Bronchial epithelial cell (primary cell): ENCODE data around the gene WNT7B. TPM values are rescaled to one million over a fixed set of nuclear protein-coding genes. Genes with fewer than 3 reads are reported as not detected.

Experiments used
- DNase-seq: peaks from one replicate; pipeline ENCODE4 v3.0.0-alpha.2; 2010; ENCODE audit warnings: low read depth
- FAIRE-seq: peaks from 2 replicates; lab custom pipeline; 2011; peaks lifted over from hg19 to GRCh38; lab: Jason Lieb, UNC
- H3K27me3 ChIP-seq: 2 replicates; pipeline ENCODE4 v1.5.1; 2011; ENCODE audit warnings: low read length; ENCODE audit not compliant: control insufficient read depth, insufficient read depth
- H3K36me3 ChIP-seq: 2 replicates; pipeline ENCODE4 v1.5.1; 2011; ENCODE audit warnings: low read length; ENCODE audit not compliant: control insufficient read depth, insufficient read depth
- H3K4me3 ChIP-seq: 2 replicates; pipeline ENCODE4 v1.5.1; 2011; ENCODE audit warnings: mild to moderate bottlenecking, low read depth, low read length, control low read depth
- total RNA-seq: library from RNA; depleted of rRNA; stranded (reverse); fragments of >200 nt; gene quantifications from 2 replicates; pipeline ENCODE4 v1.2.1, GENCODE V29; 2014
- TF ChIP-seq, protein P1 (sequence below): IDR thresholded peaks from 2 replicates; pipeline ENCODE4 v1.5.1; 2011; ENCODE audit warnings: mild to moderate bottlenecking, moderate library complexity, low read length, control low read depth, inconsistent platforms; ENCODE audit not compliant: insufficient read depth, severe bottlenecking

The WNT7B gene
- total RNA-seq, 1 donor from 2014 or later, result 18.2 TPM

GRCh38 chr22:45938913-45939312, 38.0 kb downstream of the WNT7B start:
- FAIRE-seq (no peak), DNase-seq (no peak)
- H3K36me3 ChIP-seq, result no peaks in the 10 kb centered on the region
- no peak overlapping the region for H3K4me3 ChIP-seq
- no peaks in the 10 kb centered on the region for H3K27me3 ChIP-seq
- TF ChIP-seq, protein P1, sequence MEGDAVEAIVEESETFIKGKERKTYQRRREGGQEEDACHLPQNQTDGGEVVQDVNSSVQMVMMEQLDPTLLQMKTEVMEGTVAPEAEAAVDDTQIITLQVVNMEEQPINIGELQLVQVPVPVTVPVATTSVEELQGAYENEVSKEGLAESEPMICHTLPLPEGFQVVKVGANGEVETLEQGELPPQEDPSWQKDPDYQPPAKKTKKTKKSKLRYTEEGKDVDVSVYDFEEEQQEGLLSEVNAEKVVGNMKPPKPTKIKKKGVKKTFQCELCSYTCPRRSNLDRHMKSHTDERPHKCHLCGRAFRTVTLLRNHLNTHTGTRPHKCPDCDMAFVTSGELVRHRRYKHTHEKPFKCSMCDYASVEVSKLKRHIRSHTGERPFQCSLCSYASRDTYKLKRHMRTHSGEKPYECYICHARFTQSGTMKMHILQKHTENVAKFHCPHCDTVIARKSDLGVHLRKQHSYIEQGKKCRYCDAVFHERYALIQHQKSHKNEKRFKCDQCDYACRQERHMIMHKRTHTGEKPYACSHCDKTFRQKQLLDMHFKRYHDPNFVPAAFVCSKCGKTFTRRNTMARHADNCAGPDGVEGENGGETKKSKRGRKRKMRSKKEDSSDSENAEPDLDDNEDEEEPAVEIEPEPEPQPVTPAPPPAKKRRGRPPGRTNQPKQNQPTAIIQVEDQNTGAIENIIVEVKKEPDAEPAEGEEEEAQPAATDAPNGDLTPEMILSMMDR, result no peak

DNA sequence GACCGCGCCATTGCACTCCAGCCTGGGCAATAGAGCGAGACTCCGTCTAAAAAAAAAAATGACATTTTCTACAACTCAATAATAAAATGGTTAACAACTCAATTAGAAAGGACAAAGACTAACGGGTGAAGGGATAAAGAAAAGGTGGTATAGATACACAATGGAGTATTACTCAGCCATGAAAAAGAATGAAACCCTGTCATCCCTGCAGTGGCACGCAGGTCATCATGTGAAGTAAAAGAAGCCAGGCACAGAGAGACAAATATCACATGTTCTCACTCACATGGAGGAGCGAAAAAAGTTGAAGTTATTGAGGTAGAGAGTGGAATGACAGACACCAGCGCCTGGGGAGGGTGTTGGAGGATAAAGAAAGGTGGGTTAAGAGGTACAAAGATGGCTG, 39.0 kb downstream of the WNT7B start:
- FAIRE-seq (no peak), DNase-seq (no peak)
- H3K36me3 ChIP-seq, result peaks cover 2% of the 10 kb centered on the region
- no peaks in the 10 kb centered on the region for H3K27me3 ChIP-seq
- no peak overlapping the region for H3K4me3 ChIP-seq
- TF ChIP-seq, protein P1, result no peak

- Histone ChIP-seq H3K36me3 (peaks cover 6% of the 10 kb centered on the region), H3K27me3 (no peaks in the 10 kb centered on the region)
These were observed 41.4 kb downstream of the WNT7B start for GRCh38 chr22:45935573-45935972.

DNA sequence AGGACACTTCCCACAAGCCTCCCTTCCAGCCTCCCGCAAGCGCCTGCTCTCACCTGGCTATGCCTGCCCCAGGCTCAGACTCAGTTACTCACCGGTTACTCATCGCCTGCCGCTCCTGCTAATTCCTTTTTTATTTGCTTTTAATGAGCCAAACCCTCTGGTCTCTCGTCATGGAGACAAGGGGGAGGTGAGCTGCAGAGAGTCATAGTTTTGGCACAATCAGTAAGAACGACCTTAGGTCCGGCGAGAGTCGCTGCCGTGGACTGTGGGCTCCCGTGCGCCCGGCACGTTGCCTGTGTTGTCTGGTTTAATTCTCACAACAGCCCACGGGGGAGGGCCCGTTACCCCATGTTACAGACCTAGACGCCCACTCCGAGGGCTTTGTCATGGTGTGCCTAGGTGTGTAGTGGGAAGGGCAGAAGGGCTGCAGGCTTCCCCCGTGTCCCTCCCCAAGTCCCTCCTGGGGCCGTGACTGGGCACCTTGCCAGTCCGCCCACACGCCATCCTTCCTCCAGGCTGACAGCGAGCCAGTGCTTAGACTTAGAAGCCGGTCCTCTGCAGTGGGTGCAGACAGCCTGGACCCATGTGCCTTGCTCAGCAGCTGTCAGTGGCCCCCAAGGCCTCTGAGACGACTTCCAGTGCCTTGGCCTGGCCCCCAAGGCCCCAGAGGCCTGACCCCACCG, 42.2 kb downstream of the WNT7B start:
- TF ChIP-seq, protein P1, result no peak
- no peaks in the 10 kb centered on the region for H3K27me3 ChIP-seq

More at GRCh38 chr22:45935573-45935972, 41.4 kb downstream of the WNT7B start:
- DNase-seq, result no peak
- TF ChIP-seq, protein P1, result no peak
- no peak for FAIRE-seq
- H3K4me3 ChIP-seq, result no peak overlapping the region

GRCh38 chr22:45934168-45934564, 42.8 kb downstream of the WNT7B start:
- DNase-seq (no peak), FAIRE-seq (no peak)
- Histone ChIP-seq H3K4me3 (no peak overlapping the region), H3K27me3 (no peaks in the 10 kb centered on the region), H3K36me3 (peaks cover 6% of the 10 kb centered on the region)
- TF ChIP-seq, protein P1, result no peak

More for the DNA sequence above, 42.2 kb downstream of the WNT7B start:
- FAIRE-seq (peak; percentile 47), DNase-seq (peak; percentile 99)
- peak overlapping the region; percentile 5 for H3K4me3 ChIP-seq
- H3K36me3 ChIP-seq, result peaks cover 6% of the 10 kb centered on the region
